Measurements from ENCODE around the gene ZNF544. TPM values are rescaled to one million over a fixed set of nuclear protein-coding genes. Genes with fewer than 3 reads are reported as not detected.

The ZNF544 gene
- total and polyA plus RNA-seq, 2 donors (not counting 1 experiment from before 2014, with no cell fraction given), result 37.1 to 65.7 TPM

DNA sequence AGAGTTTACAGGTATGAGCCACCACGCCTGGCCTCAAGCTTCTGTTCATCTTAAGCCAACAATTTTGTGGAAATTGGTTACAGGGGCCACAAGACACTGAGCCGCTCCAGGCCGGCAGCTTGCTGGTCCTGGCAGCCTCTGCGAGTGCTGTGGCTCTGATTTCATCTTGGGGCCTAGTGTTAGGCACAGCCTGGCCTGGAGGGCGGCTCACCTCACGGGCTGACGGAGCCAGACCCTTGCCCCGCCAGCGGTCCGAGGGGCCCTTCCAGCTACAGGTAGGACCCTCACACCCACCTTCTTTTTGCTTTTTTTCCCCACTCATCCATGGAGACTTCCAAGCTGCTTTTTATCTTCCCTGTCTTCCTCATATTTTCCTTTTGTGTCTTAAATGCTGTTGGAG is 8.6 kb downstream of the ZNF544 start:
- 98% methylated on average over 10 of the region's 10 CpGs for WGBS (ENCODE audit: insufficient coverage)
- no peaks in the 10 kb centered on the region for H3K4me1 ChIP-seq (ENCODE audit: control insufficient read depth in 2 of 2, insufficient read depth in 2 of 2, low read length in 2 of 2)
- TF ChIP-seq EZH2 (IDR thresholded peaks at IDR 0.05; ENCODE audit: borderline replicate concordance, insufficient read depth, low read depth, low read length, poor library complexity, severe bottlenecking), result no peak
- TF ChIP-seq, protein P1, sequence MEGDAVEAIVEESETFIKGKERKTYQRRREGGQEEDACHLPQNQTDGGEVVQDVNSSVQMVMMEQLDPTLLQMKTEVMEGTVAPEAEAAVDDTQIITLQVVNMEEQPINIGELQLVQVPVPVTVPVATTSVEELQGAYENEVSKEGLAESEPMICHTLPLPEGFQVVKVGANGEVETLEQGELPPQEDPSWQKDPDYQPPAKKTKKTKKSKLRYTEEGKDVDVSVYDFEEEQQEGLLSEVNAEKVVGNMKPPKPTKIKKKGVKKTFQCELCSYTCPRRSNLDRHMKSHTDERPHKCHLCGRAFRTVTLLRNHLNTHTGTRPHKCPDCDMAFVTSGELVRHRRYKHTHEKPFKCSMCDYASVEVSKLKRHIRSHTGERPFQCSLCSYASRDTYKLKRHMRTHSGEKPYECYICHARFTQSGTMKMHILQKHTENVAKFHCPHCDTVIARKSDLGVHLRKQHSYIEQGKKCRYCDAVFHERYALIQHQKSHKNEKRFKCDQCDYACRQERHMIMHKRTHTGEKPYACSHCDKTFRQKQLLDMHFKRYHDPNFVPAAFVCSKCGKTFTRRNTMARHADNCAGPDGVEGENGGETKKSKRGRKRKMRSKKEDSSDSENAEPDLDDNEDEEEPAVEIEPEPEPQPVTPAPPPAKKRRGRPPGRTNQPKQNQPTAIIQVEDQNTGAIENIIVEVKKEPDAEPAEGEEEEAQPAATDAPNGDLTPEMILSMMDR (IDR thresholded peaks at IDR 0.05), result no peak
- H3K9ac ChIP-seq (ENCODE audit: low read length), result no peak overlapping the region
- H3K27me3 Mint-ChIP-seq, result no peaks in the 10 kb centered on the region
- peaks cover 1 to 69% (median 6%) of the 10 kb centered on the region in 3 donors for H3K9me3 ChIP-seq (ENCODE audit: control extremely low read depth in 1 of 3, control insufficient read depth in 2 of 3, insufficient read depth in 1 of 3, low read length in 2 of 3)
- H3K27me3 ChIP-seq (replicated peaks in 1 of 4; ENCODE audit: control extremely low read depth in 1 of 4, control insufficient read depth in 3 of 4, insufficient read depth in 4 of 4, low read length in 3 of 4), result no peaks in the 10 kb centered on the region
- no peak overlapping the region for H3K4me3 Mint-ChIP-seq
- no peak overlapping the region for H2AFZ ChIP-seq (ENCODE audit: insufficient read depth, low read depth, low read length, poor library complexity, severe bottlenecking)
- H3K4me1 Mint-ChIP-seq, result peaks cover 2% of the 10 kb centered on the region
- H3K9me3 Mint-ChIP-seq (ENCODE audit: insufficient read depth), result peaks cover 3% of the 10 kb centered on the region
- no peak overlapping the region for H3K27ac ChIP-seq (ENCODE audit: low read length in 2 of 2)
- no peak overlapping the region for H3K4me2 ChIP-seq (replicated peaks; ENCODE audit: low read depth, low read length, poor library complexity, severe bottlenecking)
- H3K79me2 ChIP-seq (ENCODE audit: control insufficient read depth, insufficient read depth, low read length), result peaks cover 19% of the 10 kb centered on the region
- DNase-seq (no peak), ATAC-seq (ENCODE audit: low read depth) (no peak)
- no peak overlapping the region for H3K27ac Mint-ChIP-seq
- intact Hi-C loops (cut with micrococcal nuclease), result no loop called here
- peaks cover 6 to 43% of the 10 kb centered on the region in 2 experiments for H3K36me3 ChIP-seq (replicated peaks in 1 of 2; ENCODE audit: control extremely low read depth in 1 of 2, control insufficient read depth in 1 of 2, extremely low read depth in 1 of 2, insufficient read depth in 2 of 2, low read length in 1 of 2)
- H4K20me1 ChIP-seq (ENCODE audit: control insufficient read depth, insufficient read depth, low read length, poor library complexity, severe bottlenecking), result no peaks in the 10 kb centered on the region
- POLR2A ChIA-PET, result no interaction called here
- no peak overlapping the region for H3K4me3 ChIP-seq (ENCODE audit: control extremely low read depth in 1 of 5, extremely low read depth in 1 of 5, insufficient read depth in 1 of 5, low read depth in 2 of 5, low read length in 4 of 5)
- CTCF ChIA-PET, result interaction anchor here (0.8 kb wide), 1 partner anchor 249 kb away, joined by 3 read pairs; no protein-coding TSS in a partner anchor

DNA sequence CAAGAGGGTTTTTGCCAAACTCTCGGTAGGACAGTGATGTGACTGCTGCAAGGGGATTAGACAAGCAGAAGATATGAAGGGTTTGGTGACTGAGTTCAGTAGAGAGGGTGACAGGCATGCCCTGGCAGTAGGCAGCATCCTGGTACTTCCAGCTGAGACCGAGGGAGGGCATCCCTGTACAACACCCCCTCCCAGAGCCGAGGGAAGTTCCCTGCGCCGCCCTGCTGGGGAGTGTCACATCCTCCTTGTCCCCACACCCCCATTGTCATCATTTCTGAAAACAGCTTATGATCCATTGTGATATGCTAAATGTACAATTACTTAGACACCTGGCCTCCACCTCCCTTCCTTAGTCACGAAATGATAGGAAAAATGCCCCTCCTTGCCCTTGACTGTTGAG is 14.6 kb downstream of the ZNF544 start:
- intact Hi-C loops (cut with micrococcal nuclease), result no loop called here
- Mint-ChIP-seq H3K27me3 (no peaks in the 10 kb centered on the region), H3K4me3 (no peak overlapping the region), H3K9me3 (ENCODE audit: insufficient read depth) (no peaks in the 10 kb centered on the region), H3K27ac (no peak overlapping the region), H3K4me1 (no peaks in the 10 kb centered on the region)
- TF ChIP-seq, protein P1 (IDR thresholded peaks at IDR 0.05), result no peak
- TF ChIP-seq EZH2 (IDR thresholded peaks at IDR 0.05; ENCODE audit: borderline replicate concordance, insufficient read depth, low read depth, low read length, poor library complexity, severe bottlenecking), result no peak
- 97% methylated on average over 3 of the region's 6 CpGs for WGBS (ENCODE audit: insufficient coverage)
- Histone ChIP-seq H4K20me1 (ENCODE audit: control insufficient read depth, insufficient read depth, low read length, poor library complexity, severe bottlenecking) (no peaks in the 10 kb centered on the region), H3K79me2 (ENCODE audit: control insufficient read depth, insufficient read depth, low read length) (peaks cover 16% of the 10 kb centered on the region), H3K36me3 (replicated peaks in 1 of 2; ENCODE audit: control extremely low read depth in 1 of 2, control insufficient read depth in 1 of 2, extremely low read depth in 1 of 2, insufficient read depth in 2 of 2, low read length in 1 of 2) (peaks cover 3 to 56% of the 10 kb centered on the region in 2 experiments), H3K4me1 (ENCODE audit: control insufficient read depth in 2 of 2, insufficient read depth in 2 of 2, low read length in 2 of 2) (no peaks in the 10 kb centered on the region), H3K27ac (ENCODE audit: low read length in 2 of 2) (no peak overlapping the region), H3K9me3 (ENCODE audit: control extremely low read depth in 1 of 3, control insufficient read depth in 2 of 3, insufficient read depth in 1 of 3, low read length in 2 of 3) (peaks cover 0 to 98% (median 35%) of the 10 kb centered on the region in 3 donors), H3K9ac (ENCODE audit: low read length) (no peak overlapping the region), H3K4me3 (ENCODE audit: control extremely low read depth in 1 of 5, extremely low read depth in 1 of 5, insufficient read depth in 1 of 5, low read depth in 2 of 5, low read length in 4 of 5) (no peak overlapping the region), H3K4me2 (replicated peaks; ENCODE audit: low read depth, low read length, poor library complexity, severe bottlenecking) (no peak overlapping the region), H2AFZ (ENCODE audit: insufficient read depth, low read depth, low read length, poor library complexity, severe bottlenecking) (no peak overlapping the region), H3K27me3 (replicated peaks in 1 of 4; ENCODE audit: control extremely low read depth in 1 of 4, control insufficient read depth in 3 of 4, insufficient read depth in 4 of 4, low read length in 3 of 4) (no peaks in the 10 kb centered on the region)
- ATAC-seq (ENCODE audit: low read depth), result no peak
- DNase-seq, result no peak
- ChIA-PET CTCF (no interaction called here), POLR2A (no interaction called here)
